Measurements from ENCODE around the gene STRBP. TPM values are rescaled to one million over a fixed set of nuclear protein-coding genes. Genes with fewer than 3 reads are reported as not detected.

STRBP gene
- total RNA-seq, 1 experiment from 2014 or later, result 40.3 TPM

GRCh38 chr9:123073991-123074422 lies 194.4 kb downstream of the STRBP start:
- ChIA-PET POLR2A (no interaction called here), CTCF (no interaction called here)
- H3K4me1 ChIP-seq (ENCODE audit: control insufficient read depth, insufficient read depth, low read length), result no peaks in the 10 kb centered on the region
- no peaks in the 10 kb centered on the region for H3K9me3 ChIP-seq (ENCODE audit: control insufficient read depth, insufficient read depth, low read depth, low read length)
- intact Hi-C loops (cut with micrococcal nuclease; ENCODE audit: unreplicated experiment), result no loop called here
- no peak for TF ChIP-seq TCF7L2 (IDR thresholded peaks at IDR 0.05; ENCODE audit: low read depth, low read length)
- no peak for TF ChIP-seq CTCF (IDR thresholded peaks at IDR 0.05)
- no peak for TF ChIP-seq REST (IDR thresholded peaks at IDR 0.05; ENCODE audit: insufficient read depth in 1 of 2, low read depth in 2 of 2, low read length in 1 of 2)
- TF ChIP-seq SIN3A (IDR thresholded peaks at IDR 0.05; ENCODE audit: borderline replicate concordance, insufficient read depth, low read depth, low read length), result no peak
- TF ChIP-seq POLR2AphosphoS5 (IDR thresholded peaks at IDR 0.05; ENCODE audit: low read depth, low read length), result no peak
- in situ Hi-C loops (cut with HindIII; ENCODE audit: low pct_unique_long_range_greater_than_20kb, low sequenced_read_pairs), result no loop called here
- H3K36me3 ChIP-seq (ENCODE audit: control insufficient read depth, insufficient read depth, low read length), result peaks cover 7% of the 10 kb centered on the region; the same call in 1 of the 2 replicates
- ATAC-seq, result no peak
- no peak for DNase-seq (ENCODE audit: low read depth, low spot score)
- H3K4me3 ChIP-seq (ENCODE audit: low read depth in 2 of 2, low read length in 2 of 2), result no peak overlapping the region
- no TSS peak for BruUV-seq (replicated peaks)
- no peaks in the 10 kb centered on the region for H3K27me3 ChIP-seq (ENCODE audit: control insufficient read depth, insufficient read depth, low read length)
- no peak overlapping the region for H3K27ac ChIP-seq (ENCODE audit: low read length)

- intact Hi-C loops (cut with micrococcal nuclease; ENCODE audit: unreplicated experiment), result no loop called here
- CTCF ChIA-PET, result no interaction called here
Measured at GRCh38 chr9:123073441-123073840, 194.9 kb downstream of the STRBP start.

More at GRCh38 chr9:123073441-123073840, 194.9 kb downstream of the STRBP start:
- POLR2A ChIA-PET, result no interaction called here
- peaks cover 7% of the 10 kb centered on the region; the same call in 1 of the 2 replicates for H3K36me3 ChIP-seq (ENCODE audit: control insufficient read depth, insufficient read depth, low read length)
- TF ChIP-seq POLR2AphosphoS5 (IDR thresholded peaks at IDR 0.05; ENCODE audit: low read depth, low read length), result no peak
- TF ChIP-seq CTCF (IDR thresholded peaks at IDR 0.05), result no peak
- no peak for TF ChIP-seq TCF7L2 (IDR thresholded peaks at IDR 0.05; ENCODE audit: low read depth, low read length)
- TF ChIP-seq REST (IDR thresholded peaks at IDR 0.05; ENCODE audit: insufficient read depth in 1 of 2, low read depth in 2 of 2, low read length in 1 of 2), result no peak
- H3K9me3 ChIP-seq (ENCODE audit: control insufficient read depth, insufficient read depth, low read depth, low read length), result no peaks in the 10 kb centered on the region
- BruUV-seq (replicated peaks), result no TSS peak
- ATAC-seq (no peak), DNase-seq (ENCODE audit: low read depth, low spot score) (no peak)
- no peak overlapping the region for H3K4me3 ChIP-seq (ENCODE audit: low read depth in 2 of 2, low read length in 2 of 2)
- H3K27me3 ChIP-seq (ENCODE audit: control insufficient read depth, insufficient read depth, low read length), result no peaks in the 10 kb centered on the region
- in situ Hi-C loops (cut with HindIII; ENCODE audit: low pct_unique_long_range_greater_than_20kb, low sequenced_read_pairs), result no loop called here
- no peak overlapping the region for H3K27ac ChIP-seq (ENCODE audit: low read length)
- no peaks in the 10 kb centered on the region for H3K4me1 ChIP-seq (ENCODE audit: control insufficient read depth, insufficient read depth, low read length)

Measured in Panc1 (cell line).